Measurements from ENCODE around the gene UQCRC1.

UQCRC1 gene

GRCh38 chr3:48631516-48632448, 22.3 kb upstream of the UQCRC1 start:
- Histone ChIP-seq H3K27ac (no peak overlapping the region), H3K4me1 (ENCODE audit: control insufficient read depth in 1 of 2, insufficient read depth in 1 of 2, low read depth in 1 of 2, low read length in 1 of 2) (peaks cover 33 to 36% of the 10 kb centered on the region in 2 experiments), H3K36me3 (peaks cover 68% of the 10 kb centered on the region), H3K27me3 (no peaks in the 10 kb centered on the region), H3K9me3 (no peaks in the 10 kb centered on the region), H3K4me3 (ENCODE audit: low read depth in 1 of 2, low read length in 1 of 2) (no peak overlapping the region)
- no peak for TF ChIP-seq CTCF (IDR thresholded peaks at IDR 0.05)

DNA sequence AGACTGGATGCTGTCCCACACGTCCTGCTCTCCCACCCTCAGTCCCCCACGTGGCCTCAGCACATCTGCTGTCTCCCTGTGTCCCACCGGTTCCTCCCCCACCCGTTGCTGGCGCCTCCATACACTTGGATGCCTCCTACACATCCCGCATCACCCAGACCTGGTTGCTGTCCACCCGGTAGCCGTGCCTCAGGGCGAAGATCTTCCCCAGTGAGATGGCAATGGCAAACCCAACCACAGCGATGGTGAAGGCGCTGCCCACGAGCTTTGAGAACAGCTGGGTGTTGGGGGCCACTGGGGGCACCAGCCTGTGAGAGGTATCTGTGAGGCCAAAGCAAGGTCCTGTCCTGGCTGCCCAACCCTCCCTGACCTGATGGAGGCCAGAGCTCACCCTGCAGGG, 21.4 kb upstream of the UQCRC1 start:
- Histone ChIP-seq H3K36me3 (peaks cover 78% of the 10 kb centered on the region), H3K9me3 (no peaks in the 10 kb centered on the region), H3K27ac (no peak overlapping the region), H3K4me3 (ENCODE audit: low read depth in 1 of 2, low read length in 1 of 2) (no peak overlapping the region), H3K27me3 (no peaks in the 10 kb centered on the region), H3K4me1 (ENCODE audit: control insufficient read depth in 1 of 2, insufficient read depth in 1 of 2, low read depth in 1 of 2, low read length in 1 of 2) (peaks cover 26 to 29% of the 10 kb centered on the region in 2 experiments)
- TF ChIP-seq CTCF (IDR thresholded peaks at IDR 0.05), result no peak

- peaks cover 82% of the 10 kb centered on the region for H3K36me3 ChIP-seq
- H3K27me3 ChIP-seq, result no peaks in the 10 kb centered on the region
- H3K4me3 ChIP-seq (ENCODE audit: low read depth in 1 of 2, low read length in 1 of 2), result no peak overlapping the region
- no peaks in the 10 kb centered on the region for H3K9me3 ChIP-seq
- peaks cover 22 to 25% of the 10 kb centered on the region in 2 experiments for H3K4me1 ChIP-seq (ENCODE audit: control insufficient read depth in 1 of 2, insufficient read depth in 1 of 2, low read depth in 1 of 2, low read length in 1 of 2)
- TF ChIP-seq CTCF (IDR thresholded peaks at IDR 0.05), result no peak
- no peak overlapping the region for H3K27ac ChIP-seq
These were observed 21.0 kb upstream of the UQCRC1 start for GRCh38 chr3:48630407-48630806.

GRCh38 chr3:48629894-48630293, 20.4 kb upstream of the UQCRC1 start:
- Histone ChIP-seq H3K27me3 (no peaks in the 10 kb centered on the region), H3K36me3 (peaks cover 87% of the 10 kb centered on the region), H3K4me1 (ENCODE audit: control insufficient read depth in 1 of 2, insufficient read depth in 1 of 2, low read depth in 1 of 2, low read length in 1 of 2) (peaks cover 20 to 24% of the 10 kb centered on the region in 2 experiments), H3K27ac (no peak overlapping the region), H3K4me3 (ENCODE audit: low read depth in 1 of 2, low read length in 1 of 2) (no peak overlapping the region), H3K9me3 (no peaks in the 10 kb centered on the region)
- TF ChIP-seq CTCF (IDR thresholded peaks at IDR 0.05), result no peak

- Histone ChIP-seq H3K36me3 (peaks cover 87% of the 10 kb centered on the region), H3K4me3 (ENCODE audit: low read depth in 1 of 2, low read length in 1 of 2) (no peak overlapping the region), H3K27ac (no peak overlapping the region), H3K27me3 (no peaks in the 10 kb centered on the region), H3K9me3 (no peaks in the 10 kb centered on the region), H3K4me1 (ENCODE audit: control insufficient read depth in 1 of 2, insufficient read depth in 1 of 2, low read depth in 1 of 2, low read length in 1 of 2) (peaks cover 20 to 26% of the 10 kb centered on the region in 2 experiments)
- TF ChIP-seq CTCF (IDR thresholded peaks at IDR 0.05), result no peak
These were observed 19.0 kb upstream of the UQCRC1 start for GRCh38 chr3:48628277-48629017.
